Loucy (cell line): ENCODE measurements around the gene PANX2.

Source experiments
- CTCF ChIP-seq: fragments of 200-600 bp; sonication (generic); conservative IDR thresholded peaks from 2 replicates; pipeline ENCODE4 v1.5.1; 2014; ENCODE audit warnings: mild to moderate bottlenecking, antibody characterized with exemption, low read length
- EZH2phosphoT487 ChIP-seq: fragments of 200-600 bp; IDR thresholded peaks from 2 replicates; pipeline ENCODE4 v1.6.1; 2018; ENCODE audit warnings: antibody characterized with exemption, mild to moderate bottlenecking, moderate library complexity, borderline replicate concordance

GRCh38 chr22:50153056-50153755 lies 17.3 kb upstream of the PANX2 start:
- TF ChIP-seq EZH2phosphoT487 (no peak), CTCF (no peak)
